ENCODE results near the gene GTF3C4. TPM values are rescaled to one million over a fixed set of nuclear protein-coding genes. Genes with fewer than 3 reads are reported as not detected.

The GTF3C4 gene
- total and polyA plus RNA-seq, 2 of the 13 experiments (the other 11 are each of a cell fraction or from before 2014, with no cell fraction given), result 2.6 to 12.9 TPM

GRCh38 chr9:132739710-132740310 lies 69.5 kb downstream of the GTF3C4 start:
- intact Hi-C loops (cut with micrococcal nuclease; ENCODE audit: unreplicated experiment) (no loop called here), in situ Hi-C loops (cut with HindIII; ENCODE audit: extremely low pct_ligation_motif_present, low pct_unique_long_range_greater_than_20kb) (no loop called here)
- DNase-seq (ENCODE audit: low spot score), result no peak
- H3K4me3 ChIP-seq (replicated peaks in 1 of 3; ENCODE audit: insufficient read depth in 1 of 3, low read depth in 2 of 3, low read length in 3 of 3), result no peak overlapping the region
- H3K27ac ChIP-seq (ENCODE audit: extremely low read length, insufficient read depth, low read length), result no peak overlapping the region
- 48% methylated on average over 6 of the region's 9 CpGs for WGBS (ENCODE audit: low lambda C conversion rate)
- no peak overlapping the region for H3K9ac ChIP-seq (ENCODE audit: insufficient read depth, low read depth, low read length)
- H4K20me1 ChIP-seq (ENCODE audit: insufficient read depth, low read length), result no peaks in the 10 kb centered on the region
- no peak overlapping the region for H3K4me2 ChIP-seq (ENCODE audit: low read depth, low read length)
- no peaks in the 10 kb centered on the region for H3K4me1 ChIP-seq (ENCODE audit: insufficient read depth, low read length)
- H3K36me3 ChIP-seq (replicated peaks in 1 of 2; ENCODE audit: control insufficient read depth in 1 of 2, insufficient read depth in 2 of 2, low read length in 2 of 2), result no peaks in the 10 kb centered on the region
- TF ChIP-seq ZSCAN9 (CRISPR knock-in tag; IDR thresholded peaks at IDR 0.05; ENCODE audit: borderline replicate concordance) (no peak), TARDBP (CRISPR knock-in tag; IDR thresholded peaks at IDR 0.05) (no peak), KLF15 (CRISPR knock-in tag; IDR thresholded peaks at IDR 0.05; ENCODE audit: borderline replicate concordance) (no peak), ZNF672 (CRISPR knock-in tag; IDR thresholded peaks at IDR 0.05) (no peak), TMF1 (CRISPR knock-in tag; IDR thresholded peaks at IDR 0.05; ENCODE audit: low read depth) (no peak), ZNF431 (CRISPR knock-in tag; IDR thresholded peaks at IDR 0.05; ENCODE audit: borderline replicate concordance, low read depth) (no peak), CENPBD1 (CRISPR knock-in tag; IDR thresholded peaks at IDR 0.05; ENCODE audit: borderline replicate concordance, low read depth) (no peak), GATAD2A (CRISPR knock-in tag; IDR thresholded peaks at IDR 0.05) (no peak), ZEB1 (IDR thresholded peaks at IDR 0.05; ENCODE audit: insufficient replicate concordance, low read depth) (no peak), ZNF318 (CRISPR knock-in tag; IDR thresholded peaks at IDR 0.05) (no peak), CENPT (CRISPR knock-in tag; IDR thresholded peaks at IDR 0.05; ENCODE audit: low read depth) (no peak), ZSCAN25 (CRISPR knock-in tag; IDR thresholded peaks at IDR 0.05) (no peak), ATF1 (CRISPR knock-in tag; IDR thresholded peaks at IDR 0.05) (no peak)
- TF ChIP-seq, protein P1, sequence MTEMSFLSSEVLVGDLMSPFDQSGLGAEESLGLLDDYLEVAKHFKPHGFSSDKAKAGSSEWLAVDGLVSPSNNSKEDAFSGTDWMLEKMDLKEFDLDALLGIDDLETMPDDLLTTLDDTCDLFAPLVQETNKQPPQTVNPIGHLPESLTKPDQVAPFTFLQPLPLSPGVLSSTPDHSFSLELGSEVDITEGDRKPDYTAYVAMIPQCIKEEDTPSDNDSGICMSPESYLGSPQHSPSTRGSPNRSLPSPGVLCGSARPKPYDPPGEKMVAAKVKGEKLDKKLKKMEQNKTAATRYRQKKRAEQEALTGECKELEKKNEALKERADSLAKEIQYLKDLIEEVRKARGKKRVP (CRISPR knock-in tag; IDR thresholded peaks at IDR 0.05), result no peak
- H3K9me3 ChIP-seq (ENCODE audit: low read length), result no peaks in the 10 kb centered on the region
- H2AFZ ChIP-seq (ENCODE audit: low read length), result no peak overlapping the region
- CTCF ChIA-PET (ENCODE audit: low intra/inter-chr PET ratio, low total read pairs), result no interaction called here
- peaks cover 7 to 30% of the 10 kb centered on the region in 2 experiments; a peak in 3 of 5 replicates for H3K27me3 ChIP-seq (ENCODE audit: control insufficient read depth in 1 of 2, insufficient read depth in 2 of 2, low read length in 2 of 2)
- no peak for ATAC-seq
- no peaks in the 10 kb centered on the region for H3K79me2 ChIP-seq (ENCODE audit: insufficient read depth, low read length)
- BruUV-seq (replicated peaks), result no TSS peak
- POLR2A ChIA-PET, result no interaction called here
- no peak for FAIRE-seq
